ENCODE data around the gene ABCG4.

ABCG4 gene

GRCh38 chr11:119206511-119207414, 57.9 kb downstream of the ABCG4 start:
- peak; percentile 22 for DNase-seq (ENCODE audit: low spot score)

- no peak for DNase-seq (ENCODE audit: low spot score)
These were observed 58.6 kb downstream of the ABCG4 start for GRCh38 chr11:119207415-119207960.

- no peak for DNase-seq (ENCODE audit: low spot score)
These were observed 60.3 kb downstream of the ABCG4 start for GRCh38 chr11:119209186-119209585.

- no peak for DNase-seq (ENCODE audit: low spot score)
These were observed 61.2 kb downstream of the ABCG4 start for GRCh38 chr11:119210050-119210449.

All from globus pallidus (tissue), 1 donor.